ENCODE measurements around the gene TNFAIP3. TPM values are rescaled to one million over a fixed set of nuclear protein-coding genes. Genes with fewer than 3 reads are reported as not detected.

Gene TNFAIP3
- total and polyA plus RNA-seq, 2 donors (not counting 1 experiment from before 2014, with no cell fraction given) = 86.2 to 92.0 TPM

- Mint-ChIP-seq H3K27me3 (no peaks in the 10 kb centered on the region), H3K4me1 (peaks cover 22% of the 10 kb centered on the region), H3K9me3 (ENCODE audit: insufficient read depth) (no peaks in the 10 kb centered on the region), H3K27ac (no peak overlapping the region), H3K4me3 (no peak overlapping the region)
- H3K4me2 ChIP-seq (replicated peaks; ENCODE audit: low read depth, low read length, poor library complexity, severe bottlenecking) = no peak overlapping the region
- no peaks in the 10 kb centered on the region for H4K20me1 ChIP-seq (ENCODE audit: control insufficient read depth, insufficient read depth, low read length, poor library complexity, severe bottlenecking)
- H3K4me1 ChIP-seq (ENCODE audit: control insufficient read depth in 2 of 2, insufficient read depth in 2 of 2, low read length in 2 of 2) = peaks cover 9 to 14% of the 10 kb centered on the region in 2 donors
- no peak overlapping the region for H2AFZ ChIP-seq (ENCODE audit: insufficient read depth, low read depth, low read length, poor library complexity, severe bottlenecking)
- H3K4me3 ChIP-seq (ENCODE audit: control extremely low read depth in 1 of 5, extremely low read depth in 1 of 5, insufficient read depth in 1 of 5, low read depth in 2 of 5, low read length in 4 of 5) = no peak overlapping the region
- CTCF ChIA-PET = interaction anchor here (0.7 kb wide), 1 partner anchor 501 kb away, joined by 5 read pairs; the partner anchor contains the start of gene HEBP2
- no peak overlapping the region for H3K9ac ChIP-seq (ENCODE audit: low read length)
- WGBS (ENCODE audit: insufficient coverage) = no CpG with 5 or more reads among the region's 1 CpG
- no peaks in the 10 kb centered on the region for H3K9me3 ChIP-seq (ENCODE audit: control extremely low read depth in 1 of 3, control insufficient read depth in 2 of 3, insufficient read depth in 1 of 3, low read length in 2 of 3)
- no peaks in the 10 kb centered on the region for H3K27me3 ChIP-seq (replicated peaks in 1 of 4; ENCODE audit: control extremely low read depth in 1 of 4, control insufficient read depth in 3 of 4, insufficient read depth in 4 of 4, low read length in 3 of 4)
- H3K27ac ChIP-seq (ENCODE audit: low read length in 2 of 2) = no peak overlapping the region
- intact Hi-C loops (cut with micrococcal nuclease) = no loop called here
- no peaks in the 10 kb centered on the region for H3K36me3 ChIP-seq (replicated peaks in 1 of 2; ENCODE audit: control extremely low read depth in 1 of 2, control insufficient read depth in 1 of 2, extremely low read depth in 1 of 2, insufficient read depth in 2 of 2, low read length in 1 of 2)
- H3K79me2 ChIP-seq (ENCODE audit: control insufficient read depth, insufficient read depth, low read length) = no peaks in the 10 kb centered on the region
- POLR2A ChIA-PET = no interaction called here
- TF ChIP-seq CTCF (IDR thresholded peaks at IDR 0.05) (no peak), EZH2 (IDR thresholded peaks at IDR 0.05; ENCODE audit: borderline replicate concordance, insufficient read depth, low read depth, low read length, poor library complexity, severe bottlenecking) (no peak)
- no peak for ATAC-seq (ENCODE audit: low read depth)
- no peak for DNase-seq
These were observed 35.6 kb downstream of the TNFAIP3 start for GRCh38 chr6:137902699-137903098.

GRCh38 chr6:137903274-137903932 is 36.3 kb downstream of the TNFAIP3 start:
- Histone ChIP-seq H3K4me3 (ENCODE audit: control extremely low read depth in 1 of 5, extremely low read depth in 1 of 5, insufficient read depth in 1 of 5, low read depth in 2 of 5, low read length in 4 of 5) (no peak overlapping the region), H3K9ac (ENCODE audit: low read length) (no peak overlapping the region), H4K20me1 (ENCODE audit: control insufficient read depth, insufficient read depth, low read length, poor library complexity, severe bottlenecking) (no peaks in the 10 kb centered on the region), H3K9me3 (ENCODE audit: control extremely low read depth in 1 of 3, control insufficient read depth in 2 of 3, insufficient read depth in 1 of 3, low read length in 2 of 3) (no peaks in the 10 kb centered on the region), H3K4me1 (ENCODE audit: control insufficient read depth in 2 of 2, insufficient read depth in 2 of 2, low read length in 2 of 2) (peaks cover 11 to 16% of the 10 kb centered on the region in 2 donors), H3K27me3 (replicated peaks in 1 of 4; ENCODE audit: control extremely low read depth in 1 of 4, control insufficient read depth in 3 of 4, insufficient read depth in 4 of 4, low read length in 3 of 4) (no peaks in the 10 kb centered on the region), H3K27ac (ENCODE audit: low read length in 2 of 2) (no peak overlapping the region), H2AFZ (ENCODE audit: insufficient read depth, low read depth, low read length, poor library complexity, severe bottlenecking) (no peak overlapping the region), H3K36me3 (replicated peaks in 1 of 2; ENCODE audit: control extremely low read depth in 1 of 2, control insufficient read depth in 1 of 2, extremely low read depth in 1 of 2, insufficient read depth in 2 of 2, low read length in 1 of 2) (no peaks in the 10 kb centered on the region), H3K4me2 (replicated peaks; ENCODE audit: low read depth, low read length, poor library complexity, severe bottlenecking) (no peak overlapping the region), H3K79me2 (ENCODE audit: control insufficient read depth, insufficient read depth, low read length) (no peaks in the 10 kb centered on the region)
- ChIA-PET POLR2A (no interaction called here), CTCF (no interaction called here)
- TF ChIP-seq CTCF (IDR thresholded peaks at IDR 0.05) (no peak), EZH2 (IDR thresholded peaks at IDR 0.05; ENCODE audit: borderline replicate concordance, insufficient read depth, low read depth, low read length, poor library complexity, severe bottlenecking) (no peak)
- WGBS (ENCODE audit: insufficient coverage) = no CpG with 5 or more reads among the region's 7 CpGs
- no peak for ATAC-seq (ENCODE audit: low read depth)
- Mint-ChIP-seq H3K4me1 (peaks cover 24% of the 10 kb centered on the region), H3K27me3 (no peaks in the 10 kb centered on the region), H3K9me3 (ENCODE audit: insufficient read depth) (no peaks in the 10 kb centered on the region), H3K27ac (no peak overlapping the region), H3K4me3 (no peak overlapping the region)
- intact Hi-C loops (cut with micrococcal nuclease) = no loop called here
- DNase-seq = no peak
